ENCODE measurements around the gene RDM1. TPM values are rescaled to one million over a fixed set of nuclear protein-coding genes. Genes with fewer than 3 reads are reported as not detected.

Gene RDM1
- total and polyA plus RNA-seq, 4 donors, result 0.10 to 0.26 TPM; not detected in 2

GRCh38 chr17:35901631-35902175 lies 28.9 kb downstream of the RDM1 start:
- 81 to 94% methylated on average over 9 of the region's 9 CpGs for WGBS, 2 donors
- no peak for ATAC-seq (ENCODE audit: insufficient read depth, low FRiP score)
- H3K9ac ChIP-seq (ENCODE audit: insufficient read depth in 1 of 2, low read length in 2 of 2), result no peak overlapping the region

GRCh38 chr17:35900708-35901480 lies 29.7 kb downstream of the RDM1 start:
- 70 to 84% methylated on average over 11 of the region's 11 CpGs for whole genome bisulfite sequencing, 2 donors
- Histone ChIP-seq H3K27me3 (ENCODE audit: control insufficient read depth in 3 of 3, insufficient read depth in 3 of 3, low read length in 2 of 3) (no peaks in the 10 kb centered on the region), H3K4me1 (ENCODE audit: control insufficient read depth in 5 of 5, insufficient read depth in 5 of 5, low read length in 5 of 5) (no peaks in the 10 kb centered on the region), H3K36me3 (ENCODE audit: control insufficient read depth in 4 of 4, insufficient read depth in 4 of 4, low read length in 4 of 4) (no peaks in the 10 kb centered on the region), H3K9me3 (ENCODE audit: control insufficient read depth in 4 of 4, insufficient read depth in 3 of 4, low read length in 3 of 4) (no peaks in the 10 kb centered on the region), H3K27ac (ENCODE audit: low read depth in 1 of 2, low read length in 1 of 2) (no peak overlapping the region), H3K4me3 (no peak overlapping the region), H3K9ac (ENCODE audit: insufficient read depth in 1 of 2, low read length in 2 of 2) (no peak overlapping the region)
- DNase-seq (no peak), ATAC-seq (ENCODE audit: insufficient read depth, low FRiP score) (no peak)
- no peak for TF ChIP-seq CTCF (IDR thresholded peaks at IDR 0.05; ENCODE audit: control extremely low read depth, extremely low read depth)

More at GRCh38 chr17:35901631-35902175, 28.9 kb downstream of the RDM1 start:
- no peak overlapping the region for H3K27ac ChIP-seq (ENCODE audit: low read depth in 1 of 2, low read length in 1 of 2)
- H3K36me3 ChIP-seq (ENCODE audit: control insufficient read depth in 4 of 4, insufficient read depth in 4 of 4, low read length in 4 of 4), result no peaks in the 10 kb centered on the region
- no peak for TF ChIP-seq CTCF (IDR thresholded peaks at IDR 0.05; ENCODE audit: control extremely low read depth, extremely low read depth)
- DNase-seq, result no peak
- H3K4me1 ChIP-seq (ENCODE audit: control insufficient read depth in 5 of 5, insufficient read depth in 5 of 5, low read length in 5 of 5), result no peaks in the 10 kb centered on the region
- H3K4me3 ChIP-seq, result no peak overlapping the region
- no peaks in the 10 kb centered on the region for H3K9me3 ChIP-seq (ENCODE audit: control insufficient read depth in 4 of 4, insufficient read depth in 3 of 4, low read length in 3 of 4)
- H3K27me3 ChIP-seq (ENCODE audit: control insufficient read depth in 3 of 3, insufficient read depth in 3 of 3, low read length in 2 of 3), result no peaks in the 10 kb centered on the region

GRCh38 chr17:35900280-35900679 lies 30.3 kb downstream of the RDM1 start:
- no peaks in the 10 kb centered on the region for H3K36me3 ChIP-seq (ENCODE audit: control insufficient read depth in 4 of 4, insufficient read depth in 4 of 4, low read length in 4 of 4)
- ATAC-seq (ENCODE audit: insufficient read depth, low FRiP score) (no peak), DNase-seq (no peak)
- WGBS, 2 donors, result 76 to 89% methylated on average over 5 of the region's 5 CpGs
- no peak overlapping the region for H3K27ac ChIP-seq (ENCODE audit: low read depth in 1 of 2, low read length in 1 of 2)
- no peak overlapping the region for H3K4me3 ChIP-seq
- H3K4me1 ChIP-seq (ENCODE audit: control insufficient read depth in 5 of 5, insufficient read depth in 5 of 5, low read length in 5 of 5), result no peaks in the 10 kb centered on the region
- H3K9me3 ChIP-seq (ENCODE audit: control insufficient read depth in 4 of 4, insufficient read depth in 3 of 4, low read length in 3 of 4), result no peaks in the 10 kb centered on the region
- TF ChIP-seq CTCF (IDR thresholded peaks at IDR 0.05; ENCODE audit: control extremely low read depth, extremely low read depth), result no peak
- no peaks in the 10 kb centered on the region for H3K27me3 ChIP-seq (ENCODE audit: control insufficient read depth in 3 of 3, insufficient read depth in 3 of 3, low read length in 2 of 3)
- H3K9ac ChIP-seq (ENCODE audit: insufficient read depth in 1 of 2, low read length in 2 of 2), result no peak overlapping the region

Measured in lung (tissue), 12 donors.